ENCODE results near the gene SERPINE2.

The SERPINE2 gene

GRCh38 chr2:223978451-223978850, 60.6 kb downstream of the SERPINE2 start:
- in situ Hi-C loops (cut with MboI; ENCODE audit: low sequenced_read_pairs) = no loop called here

GRCh38 chr2:223976635-223977226, 62.4 kb downstream of the SERPINE2 start:
- in situ Hi-C loops (cut with MboI; ENCODE audit: low sequenced_read_pairs) = no loop called here

- in situ Hi-C loops (cut with MboI; ENCODE audit: low sequenced_read_pairs) = no loop called here
Observed at GRCh38 chr2:223973606-223974005, 65.5 kb downstream of the SERPINE2 start.

GRCh38 chr2:223972656-223973102, 66.4 kb downstream of the SERPINE2 start:
- in situ Hi-C loops (cut with MboI; ENCODE audit: low sequenced_read_pairs) = no loop called here

DNA sequence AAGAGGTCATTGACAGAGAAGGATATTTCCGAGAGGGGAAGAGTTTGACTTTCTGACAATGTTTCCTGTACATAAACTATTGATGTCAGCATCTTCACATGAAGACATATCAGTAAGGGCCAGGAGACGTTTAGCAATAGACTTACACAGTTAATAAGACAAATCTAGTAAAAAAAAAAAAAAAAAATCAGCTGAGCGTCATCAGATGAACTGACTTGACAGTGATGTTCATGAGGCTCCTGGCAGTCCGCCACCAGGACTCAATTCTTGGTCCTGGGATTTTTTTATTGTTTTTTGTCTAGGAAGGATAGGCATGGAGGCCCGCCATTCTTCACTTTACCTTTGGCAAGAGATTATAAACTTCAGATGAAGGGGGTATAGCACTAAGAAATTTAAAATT, 67.4 kb downstream of the SERPINE2 start:
- in situ Hi-C loops (cut with MboI; ENCODE audit: low sequenced_read_pairs) = no loop called here

DNA sequence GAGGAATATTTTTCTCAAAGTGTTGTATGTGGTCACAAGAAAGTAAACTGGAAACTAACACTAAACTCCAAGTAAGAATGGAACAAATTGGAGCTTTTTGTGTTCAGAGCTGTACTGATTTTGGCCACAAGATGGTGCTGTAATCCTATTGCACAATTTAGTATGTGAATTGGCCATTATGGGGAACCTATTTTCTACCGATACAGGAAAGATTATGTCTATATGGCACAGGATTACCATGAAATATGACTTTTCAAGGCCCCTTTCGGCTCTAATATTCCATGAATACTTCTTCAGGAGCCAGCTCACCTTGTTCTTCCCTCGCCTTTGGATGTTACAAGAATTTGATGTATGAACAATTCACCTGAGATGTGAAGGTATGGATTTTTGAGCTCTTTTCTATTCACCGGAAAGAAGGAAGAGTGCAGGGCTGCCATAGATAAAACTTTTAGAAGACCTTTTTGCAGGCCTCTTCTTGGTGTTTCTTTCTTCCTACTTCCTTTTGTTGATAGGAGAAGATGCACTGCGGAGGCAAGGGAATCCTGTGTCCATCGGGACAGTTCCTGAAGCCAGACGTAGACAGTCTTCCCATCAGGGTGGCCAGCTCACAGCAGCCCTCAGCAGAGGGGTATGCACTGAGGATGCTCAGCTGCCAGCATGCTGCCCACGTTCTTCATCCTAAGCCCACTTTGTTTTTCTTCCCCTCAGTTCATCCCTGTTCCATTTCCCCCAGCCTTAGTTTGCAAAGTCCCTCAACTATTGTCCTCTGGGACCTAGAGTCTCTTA, 68.5 kb downstream of the SERPINE2 start:
- in situ Hi-C loops (cut with MboI; ENCODE audit: low sequenced_read_pairs) = no loop called here

GRCh38 chr2:223969856-223970255, 69.2 kb downstream of the SERPINE2 start:
- in situ Hi-C loops (cut with MboI; ENCODE audit: low sequenced_read_pairs) = no loop called here

DNA sequence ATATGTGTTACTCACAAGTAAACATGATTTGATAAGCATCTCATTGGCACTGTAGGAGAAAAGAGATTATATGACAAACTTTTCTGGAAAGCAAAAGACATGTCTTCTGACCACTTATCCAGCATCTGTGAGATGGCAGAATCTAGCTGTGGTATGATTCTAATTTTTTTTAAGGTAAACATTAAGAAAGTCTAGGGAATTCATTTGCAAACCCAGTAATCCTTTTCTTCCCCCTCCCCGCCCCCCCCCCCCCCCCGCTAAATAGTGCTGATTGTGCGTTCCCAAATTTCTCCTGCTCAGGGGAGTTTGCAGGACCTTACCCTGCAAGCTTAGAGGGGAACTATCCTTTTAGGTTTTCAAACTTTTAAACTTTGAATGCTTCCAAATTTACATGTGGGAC, 69.8 kb downstream of the SERPINE2 start:
- in situ Hi-C loops (cut with MboI; ENCODE audit: low sequenced_read_pairs) = no loop called here

GRCh38 chr2:223967981-223968380, 71.1 kb downstream of the SERPINE2 start:
- in situ Hi-C loops (cut with MboI; ENCODE audit: low sequenced_read_pairs) = no loop called here

- in situ Hi-C loops (cut with MboI; ENCODE audit: low sequenced_read_pairs) = no loop called here
Observed at GRCh38 chr2:223959688-223960087, 79.4 kb downstream of the SERPINE2 start.

DNA sequence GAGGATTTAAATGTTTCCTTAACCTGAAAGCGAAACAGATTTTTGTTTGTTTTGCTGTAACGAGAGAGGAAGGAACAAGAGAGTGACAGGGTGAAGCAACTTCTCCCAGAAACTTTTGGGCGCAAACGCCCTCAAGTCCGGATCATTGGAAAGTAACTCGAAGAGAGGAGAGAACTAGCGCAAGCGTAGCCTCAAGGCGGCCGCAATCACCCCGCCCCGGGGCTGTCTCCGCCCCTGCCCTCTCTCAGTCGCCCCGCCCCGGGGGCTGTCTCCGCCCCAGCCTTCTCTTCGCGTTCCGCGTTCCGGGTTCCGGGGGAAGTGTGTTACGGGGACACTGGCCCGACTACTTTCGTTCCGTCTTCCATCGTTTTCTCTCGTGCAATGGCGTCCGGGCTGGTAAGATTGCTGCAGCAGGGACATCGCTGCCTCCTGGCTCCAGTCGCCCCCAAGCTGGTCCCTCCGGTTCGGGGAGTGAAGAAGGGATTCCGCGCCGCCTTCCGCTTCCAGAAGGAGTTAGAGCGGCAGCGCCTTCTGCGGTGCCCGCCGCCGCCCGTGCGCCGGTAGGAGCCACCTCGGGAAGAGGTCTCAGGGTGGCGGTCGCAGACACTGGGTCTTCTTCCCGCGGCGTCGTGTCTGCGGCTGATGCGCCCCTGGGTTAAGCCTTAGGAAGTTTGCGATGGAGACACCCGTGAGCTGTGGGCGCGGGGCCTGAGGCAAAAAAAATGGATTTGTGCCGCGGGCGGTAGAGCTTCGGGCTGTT, 81.8 kb downstream of the SERPINE2 start, which contains the start of gene MRPL44:
MRPL44 (plus strand) TSS at position 372 of the 760 bp plus-strand sequence; CDS start at position 382, 10 bp downstream.
- in situ Hi-C loops (cut with MboI; ENCODE audit: low sequenced_read_pairs) = no loop called here

GRCh38 chr2:223956300-223956699, 82.8 kb downstream of the SERPINE2 start:
- in situ Hi-C loops (cut with MboI; ENCODE audit: low sequenced_read_pairs) = no loop called here

- in situ Hi-C loops (cut with MboI; ENCODE audit: low sequenced_read_pairs) = no loop called here
Observed at GRCh38 chr2:223954401-223954800, 84.7 kb downstream of the SERPINE2 start.

DNA sequence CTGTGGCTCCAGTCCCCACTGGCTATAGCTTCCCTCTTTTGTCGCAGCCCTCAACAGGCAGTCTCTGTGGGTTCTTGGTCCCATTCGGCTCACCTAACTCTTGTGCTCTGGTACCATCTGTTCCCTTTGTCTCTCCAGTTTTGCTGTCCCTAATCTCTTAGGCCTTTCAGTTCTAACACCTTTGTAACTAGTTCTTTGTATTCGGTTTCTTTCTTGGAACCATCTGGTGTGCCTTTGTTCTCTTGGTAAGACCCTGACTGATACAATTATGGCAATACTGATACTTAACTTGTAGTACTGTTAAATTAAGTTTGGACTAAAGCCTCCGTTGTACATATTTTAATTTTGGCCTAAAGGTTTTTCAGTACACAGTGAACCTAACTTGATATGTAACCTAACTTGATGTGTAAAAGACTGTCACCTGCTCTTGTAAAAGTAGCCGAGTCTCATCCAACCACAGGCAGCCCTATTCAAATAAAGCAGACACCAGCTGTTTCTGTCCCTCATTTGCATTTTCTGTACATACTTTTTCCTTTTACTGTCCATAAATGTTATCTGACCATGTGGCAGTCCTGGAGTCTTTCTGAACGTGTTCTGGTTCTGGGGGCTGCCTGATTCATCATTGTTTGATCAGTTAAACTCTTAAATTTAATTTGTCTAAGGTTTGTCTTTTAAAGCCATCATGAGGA, 86.7 kb downstream of the SERPINE2 start:
- in situ Hi-C loops (cut with MboI; ENCODE audit: low sequenced_read_pairs) = no loop called here

- in situ Hi-C loops (cut with MboI; ENCODE audit: low sequenced_read_pairs) = no loop called here
Observed at GRCh38 chr2:223950448-223951347, 88.4 kb downstream of the SERPINE2 start.

DNA sequence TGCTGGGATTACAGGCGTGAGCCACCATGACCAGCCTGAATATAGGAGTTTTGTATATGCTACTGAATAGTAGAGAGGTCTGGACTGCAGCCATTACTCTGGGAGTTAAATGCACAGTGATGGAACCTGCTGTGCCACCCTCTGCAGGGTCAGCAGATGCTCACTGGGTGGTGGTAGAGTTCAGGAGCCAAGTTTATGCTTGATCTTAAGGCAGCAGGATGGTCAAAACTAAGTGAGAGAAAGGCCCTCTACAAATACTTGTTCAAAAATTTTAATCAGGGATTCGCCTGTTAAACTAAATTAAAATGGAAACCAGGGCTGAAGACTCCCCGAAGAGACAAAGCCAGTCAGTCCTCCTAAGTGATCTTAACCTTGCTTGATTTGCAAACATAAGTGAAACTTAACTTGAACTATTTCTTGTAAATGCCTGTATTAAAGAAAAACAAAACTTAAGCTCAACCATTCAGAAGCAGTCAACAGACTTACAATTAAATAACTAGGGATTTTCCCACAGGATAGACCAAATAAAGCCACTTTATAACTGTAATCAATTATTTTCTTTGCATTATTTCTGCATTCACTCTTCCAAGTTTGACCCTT, 89.7 kb downstream of the SERPINE2 start:
- in situ Hi-C loops (cut with MboI; ENCODE audit: low sequenced_read_pairs) = no loop called here

- in situ Hi-C loops (cut with MboI; ENCODE audit: low sequenced_read_pairs) = no loop called here
Observed at GRCh38 chr2:223947711-223948205, 91.3 kb downstream of the SERPINE2 start.

DNA sequence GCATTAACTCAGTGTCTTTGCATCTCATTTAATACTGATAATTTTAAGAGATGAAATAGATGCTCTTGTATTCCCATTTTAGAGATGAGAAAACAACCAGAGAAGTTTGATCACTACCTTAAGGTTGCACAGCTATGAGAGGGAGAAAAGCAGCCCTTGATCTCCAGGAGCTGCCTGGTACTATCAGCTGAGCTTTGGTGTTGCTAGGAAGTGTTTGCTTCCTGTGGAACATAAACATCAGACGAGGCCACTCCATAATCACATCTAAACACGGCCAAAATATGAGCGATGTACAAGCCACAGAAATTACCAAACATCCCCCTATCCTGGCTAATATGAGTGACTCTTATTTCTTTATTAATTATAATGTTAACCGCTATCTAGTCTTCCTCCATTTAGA, 93.3 kb downstream of the SERPINE2 start:
- in situ Hi-C loops (cut with MboI; ENCODE audit: low sequenced_read_pairs) = no loop called here

GRCh38 chr2:223944703-223945531, 94.2 kb downstream of the SERPINE2 start, which contains the start of gene WDFY1:
TSS of gene WDFY1 (minus strand) at chr2:223945335. CDS start at chr2:223945284, 51 bp downstream.
- in situ Hi-C loops (cut with MboI; ENCODE audit: low sequenced_read_pairs) = no loop called here
